Measurements from ENCODE around the gene YDJC. TPM values are rescaled to one million over a fixed set of nuclear protein-coding genes. Genes with fewer than 3 reads are reported as not detected.
"Not testable (repeated sequence)": the region's sequence is repeated elsewhere in the genome, so short reads cannot be mapped to it uniquely, and the experiment has no call there.

Gene YDJC
- total RNA-seq, 4 donors from 2014 or later: 44.5 to 72.7 (median 54.6) TPM

- DNase-seq: no peak
These were observed 17.0 kb downstream of the YDJC start for GRCh38 chr22:21612858-21613257.

GRCh38 chr22:21611210-21611977, 18.4 kb downstream of the YDJC start:
- no peak for DNase-seq
- WGBS, 2 donors: 81 to 89% methylated on average over 4 of the region's 4 CpGs
- H3K9me3 ChIP-seq: no peaks in the 10 kb centered on the region
- no peaks in the 10 kb centered on the region for H3K27me3 ChIP-seq
- intact Hi-C loops (cut with DNase I): no loop called here
- H3K36me3 ChIP-seq: no peaks in the 10 kb centered on the region
- H3K4me3 ChIP-seq (replicated peaks in 1 of 3): no peak overlapping the region
- H3K4me1 ChIP-seq: peaks cover 0 to 6% of the 10 kb centered on the region in 2 donors
- TF ChIP-seq POLR2A (IDR thresholded peaks at IDR 0.05): no peak
- TF ChIP-seq CTCF (IDR thresholded peaks at IDR 0.05): no peak
- no peak overlapping the region for H3K27ac ChIP-seq

More at GRCh38 chr22:21612858-21613257, 17.0 kb downstream of the YDJC start:
- intact Hi-C loops (cut with DNase I): no loop called here
- Histone ChIP-seq H3K36me3 (no peaks in the 10 kb centered on the region), H3K27ac (no peak overlapping the region), H3K9me3 (no peaks in the 10 kb centered on the region), H3K4me1 (peaks cover 0 to 3% of the 10 kb centered on the region in 2 donors), H3K27me3 (no peaks in the 10 kb centered on the region), H3K4me3 (replicated peaks in 1 of 3) (no peak overlapping the region)
- WGBS, 2 donors: 89 to 97% methylated on average over 6 of the region's 7 CpGs
- TF ChIP-seq CTCF (IDR thresholded peaks at IDR 0.05): no peak
- no peak for TF ChIP-seq POLR2A (IDR thresholded peaks at IDR 0.05)

GRCh38 chr22:21609556-21610157, 20.2 kb downstream of the YDJC start:
- H3K36me3 ChIP-seq; DNase-seq; H3K4me1 ChIP-seq; H3K9me3 ChIP-seq; intact Hi-C loops (cut with DNase I); H3K27me3 ChIP-seq; H3K4me3 ChIP-seq (replicated peaks in 1 of 3); H3K27ac ChIP-seq: not testable (repeated sequence)
- 95 to 96% methylated on average over 11 of the region's 11 CpGs for whole genome bisulfite sequencing, 2 donors

GRCh38 chr22:21606775-21607174, 23.0 kb downstream of the YDJC start:
- no peak for TF ChIP-seq CTCF (IDR thresholded peaks at IDR 0.05)
- TF ChIP-seq POLR2A (IDR thresholded peaks at IDR 0.05): no peak
- Histone ChIP-seq H3K27me3 (no peaks in the 10 kb centered on the region), H3K27ac (no peak overlapping the region), H3K4me3 (replicated peaks in 1 of 3) (no peak overlapping the region), H3K36me3 (no peaks in the 10 kb centered on the region), H3K9me3 (no peaks in the 10 kb centered on the region), H3K4me1 (peaks cover 0 to 6% of the 10 kb centered on the region in 2 donors)
- DNase-seq: no peak
- 98% methylated on average over 8 of the region's 8 CpGs for WGBS, 2 donors
- intact Hi-C loops (cut with DNase I): no loop called here

GRCh38 chr22:21605887-21606564, 23.8 kb downstream of the YDJC start:
- Histone ChIP-seq H3K4me3 (replicated peaks in 1 of 3) (no peak overlapping the region), H3K27me3 (no peaks in the 10 kb centered on the region), H3K36me3 (no peaks in the 10 kb centered on the region), H3K9me3 (no peaks in the 10 kb centered on the region), H3K27ac (no peak overlapping the region), H3K4me1 (peaks cover 0 to 6% of the 10 kb centered on the region in 2 donors)
- no peak for TF ChIP-seq POLR2A (IDR thresholded peaks at IDR 0.05)
- no peak for TF ChIP-seq CTCF (IDR thresholded peaks at IDR 0.05)
- DNase-seq: no peak
- intact Hi-C loops (cut with DNase I): no loop called here
- WGBS, 2 donors: 92 to 100% methylated on average over 6 to 7 of the region's 7 CpGs

Measured in thyroid gland (tissue), 4 donors.